SK-N-SH (cell line): ENCODE results near the gene HSPBAP1.

Experiments used
- RXRA ChIP-seq: IDR thresholded peaks from 2 replicates; pipeline ENCODE4 v1.4.0; 2012; ENCODE audit warnings: low read depth, mild to moderate bottlenecking, borderline replicate concordance
- TF ChIP-seq, protein P1 (sequence below): fragments of 200-600 bp; sonication (generic); IDR thresholded peaks from 2 replicates; pipeline ENCODE4 v1.6.1; 2017; ENCODE audit warnings: antibody characterized with exemption, mild to moderate bottlenecking, moderate library complexity
- TF ChIP-seq, protein P2 (sequence below): IDR thresholded peaks from 2 replicates; pipeline ENCODE4 v1.4.0; 2012; ENCODE audit warnings: low read depth, borderline replicate concordance

DNA sequence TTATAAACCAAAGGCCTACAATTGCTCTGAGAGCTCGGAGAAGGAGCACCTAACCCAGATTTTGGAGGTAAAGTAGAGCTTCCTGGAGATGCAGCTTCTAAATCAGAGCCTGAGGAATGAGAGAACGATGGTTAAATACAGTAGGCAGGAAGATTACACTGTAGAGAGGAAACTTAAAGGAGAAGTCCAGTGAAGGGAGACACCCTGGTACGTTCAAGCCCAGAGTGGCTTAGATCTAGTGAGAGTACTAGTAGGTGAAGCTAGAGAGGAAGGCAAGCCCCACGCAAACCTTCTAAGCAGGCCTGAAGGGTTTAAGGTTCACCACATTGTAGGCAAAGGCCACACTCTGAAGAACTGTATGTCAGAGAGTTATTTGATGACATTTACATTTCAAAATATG, 34.6 kb upstream of the HSPBAP1 start:
- TF ChIP-seq RXRA, result no peak
- TF ChIP-seq, protein P1, sequence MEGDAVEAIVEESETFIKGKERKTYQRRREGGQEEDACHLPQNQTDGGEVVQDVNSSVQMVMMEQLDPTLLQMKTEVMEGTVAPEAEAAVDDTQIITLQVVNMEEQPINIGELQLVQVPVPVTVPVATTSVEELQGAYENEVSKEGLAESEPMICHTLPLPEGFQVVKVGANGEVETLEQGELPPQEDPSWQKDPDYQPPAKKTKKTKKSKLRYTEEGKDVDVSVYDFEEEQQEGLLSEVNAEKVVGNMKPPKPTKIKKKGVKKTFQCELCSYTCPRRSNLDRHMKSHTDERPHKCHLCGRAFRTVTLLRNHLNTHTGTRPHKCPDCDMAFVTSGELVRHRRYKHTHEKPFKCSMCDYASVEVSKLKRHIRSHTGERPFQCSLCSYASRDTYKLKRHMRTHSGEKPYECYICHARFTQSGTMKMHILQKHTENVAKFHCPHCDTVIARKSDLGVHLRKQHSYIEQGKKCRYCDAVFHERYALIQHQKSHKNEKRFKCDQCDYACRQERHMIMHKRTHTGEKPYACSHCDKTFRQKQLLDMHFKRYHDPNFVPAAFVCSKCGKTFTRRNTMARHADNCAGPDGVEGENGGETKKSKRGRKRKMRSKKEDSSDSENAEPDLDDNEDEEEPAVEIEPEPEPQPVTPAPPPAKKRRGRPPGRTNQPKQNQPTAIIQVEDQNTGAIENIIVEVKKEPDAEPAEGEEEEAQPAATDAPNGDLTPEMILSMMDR, result no peak
- TF ChIP-seq, protein P2, sequence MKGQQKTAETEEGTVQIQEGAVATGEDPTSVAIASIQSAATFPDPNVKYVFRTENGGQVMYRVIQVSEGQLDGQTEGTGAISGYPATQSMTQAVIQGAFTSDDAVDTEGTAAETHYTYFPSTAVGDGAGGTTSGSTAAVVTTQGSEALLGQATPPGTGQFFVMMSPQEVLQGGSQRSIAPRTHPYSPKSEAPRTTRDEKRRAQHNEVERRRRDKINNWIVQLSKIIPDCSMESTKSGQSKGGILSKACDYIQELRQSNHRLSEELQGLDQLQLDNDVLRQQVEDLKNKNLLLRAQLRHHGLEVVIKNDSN, result no peak
